Stimulated activated CD4-positive, alpha-beta T cell treated with anti-CD3 and anti-CD28 coated beads, TNF-alpha, amount 100 ng/mL, for 24 hours (primary cell): Measurements from ENCODE around the gene VSTM4.

Source experiments
- DNase-seq, 3 experiments: peaks; one replicate each; pipeline ENCODE4 v3.0.0-alpha.2; 2020; ENCODE audit warnings: low read depth in 3 of 3

The VSTM4 gene

DNA sequence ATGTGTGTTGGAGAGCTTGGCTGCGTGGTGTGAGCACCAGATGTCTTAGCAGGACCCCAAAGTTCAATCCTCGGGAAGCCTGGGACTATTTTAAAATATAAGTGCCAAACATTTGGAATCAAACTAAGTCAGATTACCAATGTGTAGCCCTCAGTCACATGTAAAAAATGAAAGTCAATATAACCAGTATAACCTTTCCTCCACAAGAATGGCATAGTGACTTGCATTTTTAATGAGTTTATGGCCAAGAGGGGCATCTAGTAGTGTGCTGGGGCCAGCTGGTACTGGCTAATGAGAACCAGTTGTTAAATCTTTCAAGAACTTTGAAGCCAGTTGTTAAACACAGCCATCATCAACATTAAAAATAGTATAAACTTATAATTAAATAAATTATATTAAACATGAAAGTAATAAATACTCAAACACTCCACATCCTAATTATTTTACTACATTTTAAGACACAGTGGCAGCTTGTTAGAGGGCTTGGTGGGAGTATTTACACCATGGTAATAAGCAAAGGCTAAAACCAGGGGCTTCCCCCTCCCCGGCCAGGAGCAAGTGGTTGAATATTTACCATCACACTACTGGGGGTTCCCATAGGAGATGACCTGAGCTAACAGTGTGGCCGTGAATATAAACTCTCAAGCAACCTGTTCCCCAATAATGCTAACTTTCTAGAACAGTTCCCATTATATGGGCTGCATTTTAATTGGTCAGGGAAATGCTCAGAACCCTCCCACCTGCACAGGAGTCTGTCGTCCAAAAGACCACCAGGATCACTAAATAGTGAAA lies 26.4 kb upstream of the VSTM4 start:
- no peak for DNase-seq

DNA sequence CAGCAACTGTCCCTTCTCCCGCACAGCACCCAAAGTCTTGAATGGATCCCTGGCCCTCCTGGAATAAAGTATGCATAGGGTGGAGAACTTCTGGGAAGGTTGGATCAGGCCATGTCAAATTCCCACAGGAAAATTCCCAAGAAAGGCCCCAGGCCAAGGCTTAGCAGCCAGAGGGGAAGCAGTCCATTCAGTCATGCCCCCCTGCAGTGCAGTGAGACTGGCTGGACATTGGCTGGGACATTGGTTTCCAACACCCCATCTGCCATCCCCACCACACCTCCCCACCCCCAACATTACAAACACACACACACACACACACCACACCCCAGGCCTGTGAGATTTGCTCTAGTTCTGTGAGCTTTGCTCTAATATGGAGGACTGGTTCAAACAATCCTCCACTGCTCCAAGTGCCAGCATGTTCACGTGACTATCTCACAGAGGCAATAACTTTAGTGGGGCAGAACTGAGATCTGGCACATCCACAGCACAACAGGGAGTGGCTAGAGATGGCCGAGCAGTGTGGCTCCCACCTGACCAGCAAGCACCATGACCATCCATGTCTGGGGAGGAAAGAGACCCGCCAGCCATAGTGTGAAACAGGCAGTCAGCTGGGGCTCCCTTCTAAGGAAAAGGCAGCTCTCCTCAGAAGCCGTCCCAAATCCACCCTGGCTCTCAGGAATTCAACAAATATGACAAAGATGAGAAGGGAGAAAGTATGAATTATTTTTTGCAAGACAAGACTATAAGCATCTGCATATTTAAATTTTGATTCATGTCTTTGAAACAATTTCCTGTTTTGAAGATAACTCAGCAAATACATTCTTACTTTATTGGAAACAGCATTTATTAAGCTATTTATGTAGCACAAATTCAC lies 25.2 kb upstream of the VSTM4 start:
- no peak for DNase-seq

DNA sequence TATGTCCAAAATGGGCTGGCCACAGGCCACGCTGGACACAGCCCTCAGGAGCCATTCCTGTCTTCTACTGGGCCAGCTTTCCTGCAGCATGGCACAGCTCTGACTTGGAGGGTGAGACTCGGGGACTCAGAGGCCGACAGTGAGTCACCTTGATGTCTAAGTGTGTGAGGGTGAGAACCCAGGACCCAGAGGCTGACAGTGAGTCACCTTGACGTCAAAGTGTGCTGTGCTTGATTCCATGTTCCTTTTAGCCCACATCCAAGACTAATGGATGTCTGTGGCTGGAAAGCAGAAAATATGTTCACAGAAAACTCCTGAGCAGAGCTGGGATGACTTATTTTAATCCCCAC lies 24.5 kb upstream of the VSTM4 start:
- DNase-seq, result no peak

DNA sequence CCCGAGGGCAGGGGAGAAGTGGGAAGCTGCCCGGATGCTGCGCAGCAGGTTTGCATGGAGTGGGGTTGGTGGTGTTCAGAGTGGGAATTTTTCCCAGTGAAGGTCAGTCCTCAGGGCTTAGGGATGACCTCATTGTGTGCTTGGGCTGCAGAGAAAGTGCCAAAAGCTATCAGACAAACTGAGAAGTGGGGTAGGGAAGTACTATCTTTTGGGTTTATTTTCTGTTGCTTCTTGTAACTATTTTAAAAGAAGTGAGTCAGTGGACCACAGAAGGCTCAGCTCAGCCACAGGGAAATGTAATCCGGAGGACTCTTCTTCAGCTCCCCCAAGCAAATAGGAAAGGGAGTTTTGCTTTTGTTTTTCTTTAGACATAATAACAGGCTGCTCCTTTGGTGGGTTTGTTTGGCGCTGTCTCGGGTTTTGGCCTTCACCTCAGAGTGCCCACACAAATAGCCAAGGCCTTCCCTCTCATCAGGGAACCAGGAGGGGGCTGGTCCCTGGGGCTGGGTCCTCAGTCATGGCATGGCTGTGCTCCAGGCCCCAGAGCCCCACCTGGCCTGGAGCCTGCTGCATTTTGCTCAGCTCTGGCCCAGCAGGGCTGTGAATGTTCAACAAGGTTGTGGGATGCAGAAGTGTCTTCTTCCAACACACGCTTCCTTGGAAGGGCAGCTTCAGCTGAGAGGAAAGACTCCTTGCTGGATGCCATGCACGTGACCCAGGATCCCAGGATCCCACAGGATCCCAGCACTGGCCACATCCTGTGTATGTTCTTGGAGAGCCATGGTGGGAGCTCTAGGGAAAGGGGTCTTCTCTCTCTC lies 23.9 kb upstream of the VSTM4 start:
- DNase-seq, result no peak

DNA sequence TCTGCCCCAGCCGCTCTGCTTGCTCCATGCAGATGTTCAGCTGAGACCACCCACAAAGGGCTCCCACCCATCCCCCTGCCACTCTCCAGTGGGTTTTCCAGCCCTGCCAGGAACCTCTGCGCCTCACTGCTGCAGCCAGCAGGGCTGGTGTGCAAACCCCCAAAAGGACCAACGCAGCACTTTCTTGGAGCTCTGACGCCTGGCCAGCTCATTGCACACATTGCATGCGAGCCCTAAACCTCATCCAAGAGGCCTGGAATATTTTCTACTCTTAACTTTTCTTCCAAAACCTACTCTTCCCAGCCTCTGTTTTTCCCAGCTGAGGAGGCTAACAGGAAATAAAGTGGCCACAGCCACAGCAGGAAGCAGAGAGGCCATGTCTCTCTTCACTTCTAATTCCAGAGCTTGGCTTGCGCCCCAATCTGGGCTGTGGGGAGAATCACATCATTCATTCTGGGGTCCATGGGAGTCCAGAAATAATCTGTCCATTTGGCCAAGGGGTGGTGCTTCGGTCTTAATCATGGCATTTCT lies 23.1 kb upstream of the VSTM4 start:
- DNase-seq, result no peak

DNA sequence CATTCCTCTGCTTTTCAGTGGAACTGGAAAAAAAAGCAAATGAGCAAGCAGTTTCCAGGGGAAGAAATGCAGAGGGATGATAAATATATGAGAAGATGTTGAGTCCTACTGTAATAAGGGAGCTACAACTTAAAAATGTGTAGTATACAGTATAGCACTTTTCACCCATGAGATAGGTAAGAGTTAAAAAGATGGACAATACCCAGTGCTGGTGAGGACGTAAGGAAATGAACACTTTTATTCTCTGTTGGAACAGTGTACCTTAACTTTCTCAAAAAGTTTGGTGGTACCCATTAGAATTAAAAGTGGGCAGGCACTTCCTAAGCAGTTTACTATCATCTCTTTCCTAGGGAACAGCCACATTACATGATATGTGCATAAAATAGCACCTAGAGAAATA lies 21.2 kb upstream of the VSTM4 start:
- DNase-seq, result no peak

DNA sequence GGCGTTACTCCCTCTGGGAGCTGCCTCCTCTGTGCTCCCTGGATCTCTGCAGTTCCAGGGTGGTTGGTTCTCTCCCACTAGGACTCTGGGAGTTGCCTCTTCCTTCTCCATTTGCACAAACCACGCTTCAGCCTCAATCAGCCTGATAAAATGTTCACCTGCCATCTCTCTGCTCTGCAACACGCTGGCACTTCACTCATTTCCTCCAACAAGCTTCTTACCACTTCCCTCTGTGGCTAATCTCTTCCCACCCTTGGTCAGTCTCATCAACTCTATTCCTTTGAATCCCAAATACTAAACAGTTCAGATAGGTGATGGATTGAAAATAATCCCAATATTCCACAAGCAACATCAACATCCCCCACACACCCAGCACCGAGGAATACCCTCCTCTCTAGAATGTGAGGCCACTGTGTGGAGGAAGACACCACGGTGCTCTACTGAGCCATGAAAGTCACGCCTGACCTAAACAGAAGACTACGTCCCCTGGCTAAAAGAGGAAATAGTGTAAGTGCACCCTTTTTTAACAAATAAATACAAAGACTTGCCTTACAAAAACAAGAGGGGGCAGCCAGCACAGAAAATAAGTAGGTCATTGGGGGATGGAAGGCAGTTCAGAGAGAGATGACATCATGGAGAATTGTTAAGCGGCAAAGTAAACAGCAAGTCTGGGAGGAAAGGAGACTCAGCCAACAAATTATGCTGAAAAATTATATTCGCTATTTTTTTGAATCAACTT lies 20.4 kb upstream of the VSTM4 start:
- DNase-seq, result no peak

DNA sequence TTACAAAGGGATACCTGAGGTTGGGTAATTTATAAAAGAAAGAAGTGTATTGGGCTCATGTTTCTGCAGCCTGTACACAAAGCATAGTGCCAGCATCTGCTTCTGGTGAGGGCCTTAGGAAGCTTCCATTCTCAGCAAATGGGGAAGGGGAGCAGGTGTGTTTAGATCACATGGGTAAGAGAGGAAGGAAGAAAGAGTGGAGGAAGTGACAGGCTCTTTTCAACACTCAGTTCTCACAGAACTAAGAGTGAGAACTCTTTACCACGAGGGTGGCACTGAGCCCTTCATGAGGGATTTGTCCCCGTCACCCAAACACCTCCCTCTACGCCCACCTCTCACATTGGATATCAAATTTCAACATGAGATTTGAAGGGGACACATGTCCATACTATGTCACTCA lies 19.0 kb upstream of the VSTM4 start:
- no peak for DNase-seq

DNA sequence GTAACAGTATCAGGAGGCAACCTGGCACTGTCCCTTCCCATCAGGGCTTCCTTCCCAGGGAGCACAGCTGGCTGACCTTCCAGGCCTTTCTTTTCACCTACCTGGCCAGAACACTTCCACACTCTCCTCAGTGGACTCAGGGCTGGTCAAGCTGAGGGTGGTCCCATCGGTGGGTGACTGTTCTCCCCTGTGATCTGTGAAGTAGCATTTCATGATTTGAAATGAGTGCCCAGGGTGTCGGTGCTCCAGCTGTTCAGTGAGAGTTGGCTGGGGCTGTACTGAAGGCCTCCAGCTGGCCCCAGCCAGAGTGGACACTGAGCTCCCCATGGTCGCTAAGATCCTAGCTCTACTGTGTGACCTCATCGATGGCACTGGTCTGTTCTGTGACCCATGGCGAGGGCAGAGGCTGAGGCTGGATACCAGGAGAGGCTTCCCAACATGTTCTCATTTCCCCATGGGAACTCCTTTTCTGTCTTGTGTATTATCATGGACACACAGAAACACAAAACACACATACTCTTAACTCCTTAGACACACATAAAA lies 18.5 kb upstream of the VSTM4 start, which contains the start of gene FAM170B:
TSS of gene FAM170B (minus strand) at position 316 of the 543 bp plus-strand sequence. CDS start at position 213, 103 bp downstream.
- DNase-seq, result no peak

DNA sequence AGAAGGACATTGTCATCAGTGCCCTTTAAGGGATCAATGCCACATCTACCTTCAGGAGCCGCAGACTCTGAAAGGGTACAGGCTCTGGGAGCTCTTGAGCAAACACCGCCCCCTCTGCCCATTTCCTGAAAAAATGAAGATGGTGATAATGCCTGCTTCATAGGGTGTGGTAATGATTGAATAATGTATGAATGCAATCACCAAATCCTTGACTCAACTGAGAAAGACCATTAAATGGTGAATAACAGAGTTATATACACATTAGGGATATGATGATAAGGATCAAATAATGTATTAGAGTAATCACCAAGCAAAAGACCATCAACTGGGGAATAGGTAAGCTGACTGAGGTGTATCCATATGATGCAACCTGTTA lies 17.0 kb upstream of the VSTM4 start:
- no peak for DNase-seq

DNA sequence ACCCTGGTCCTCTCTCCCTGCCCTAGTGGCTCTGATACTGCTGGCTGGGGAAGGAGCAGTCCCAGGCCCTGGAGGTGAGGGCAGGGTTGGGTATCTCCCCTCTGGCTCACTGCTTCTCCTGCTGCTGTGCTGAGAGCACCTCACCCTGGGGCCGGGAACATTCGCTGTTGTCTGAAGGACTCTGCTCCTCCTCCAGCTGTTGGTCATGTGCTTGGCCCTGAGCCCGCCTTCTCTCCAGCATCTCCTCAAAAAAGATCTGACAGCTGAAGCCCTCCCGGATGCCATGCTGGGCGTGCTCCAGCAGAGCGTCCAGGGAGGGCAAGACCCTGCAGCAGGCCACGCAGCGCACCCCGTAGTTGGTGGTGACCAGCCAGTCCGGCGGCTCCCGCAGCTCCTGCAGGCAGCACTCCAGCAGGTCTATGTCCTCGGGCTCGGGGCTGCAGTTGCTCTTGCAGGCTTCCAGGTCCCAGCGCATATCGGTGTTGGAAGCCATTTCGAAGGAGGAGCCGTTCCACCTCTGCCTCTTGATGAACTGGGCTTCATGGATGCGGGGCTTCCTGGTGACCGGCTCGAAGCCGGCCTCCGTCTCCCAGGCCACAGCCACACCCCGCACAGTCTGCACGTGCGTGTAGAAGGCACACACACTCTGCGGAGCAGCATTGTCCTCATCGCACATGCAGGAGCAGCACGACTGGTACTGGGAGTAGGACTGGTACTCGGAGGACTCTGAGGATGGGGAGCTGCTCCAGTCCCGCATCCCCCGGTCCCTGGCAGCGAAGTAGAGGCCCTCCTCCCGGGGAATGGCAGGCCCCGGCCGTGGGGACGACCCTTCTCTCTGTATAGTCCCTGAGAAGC lies 16.4 kb upstream of the VSTM4 start:
- DNase-seq, result no peak

DNA sequence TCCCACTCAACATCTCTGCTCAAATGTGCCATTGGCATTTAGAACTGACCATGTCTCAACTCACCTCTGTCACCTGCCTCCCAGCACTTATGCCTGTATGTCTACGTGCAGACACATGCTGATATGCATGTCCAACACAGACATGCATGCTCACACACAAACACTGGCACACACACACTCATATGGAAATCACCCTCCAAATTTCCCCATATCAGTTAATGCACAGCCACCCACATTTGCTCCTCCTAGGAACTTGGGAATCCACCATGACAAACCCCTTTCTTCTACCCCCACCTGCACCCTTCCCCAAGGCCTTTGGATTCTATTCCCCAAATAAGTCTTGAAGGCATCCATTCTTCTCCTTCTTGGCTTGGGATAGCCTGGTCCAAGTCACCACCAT lies 14.1 kb upstream of the VSTM4 start:
- no peak for DNase-seq

DNA sequence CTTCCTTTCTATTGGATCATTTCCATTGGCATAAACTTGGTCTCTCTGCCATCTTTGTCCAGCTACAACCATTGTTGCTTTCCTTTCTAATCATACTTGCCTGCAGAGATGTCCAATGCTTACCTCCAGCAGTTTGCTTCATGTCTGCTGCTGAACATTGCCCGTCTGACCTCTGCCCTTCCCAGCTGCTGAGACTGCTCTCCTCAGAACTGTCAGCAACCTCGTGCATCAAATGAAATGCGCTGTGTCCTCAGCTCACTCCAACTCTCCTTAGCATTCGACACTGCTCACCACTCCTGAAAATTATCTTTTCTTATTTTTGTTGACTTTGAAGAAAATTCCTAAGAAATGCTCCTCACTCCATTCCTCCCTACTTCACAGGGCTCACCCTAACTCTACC lies 13.5 kb upstream of the VSTM4 start:
- no peak for DNase-seq

DNA sequence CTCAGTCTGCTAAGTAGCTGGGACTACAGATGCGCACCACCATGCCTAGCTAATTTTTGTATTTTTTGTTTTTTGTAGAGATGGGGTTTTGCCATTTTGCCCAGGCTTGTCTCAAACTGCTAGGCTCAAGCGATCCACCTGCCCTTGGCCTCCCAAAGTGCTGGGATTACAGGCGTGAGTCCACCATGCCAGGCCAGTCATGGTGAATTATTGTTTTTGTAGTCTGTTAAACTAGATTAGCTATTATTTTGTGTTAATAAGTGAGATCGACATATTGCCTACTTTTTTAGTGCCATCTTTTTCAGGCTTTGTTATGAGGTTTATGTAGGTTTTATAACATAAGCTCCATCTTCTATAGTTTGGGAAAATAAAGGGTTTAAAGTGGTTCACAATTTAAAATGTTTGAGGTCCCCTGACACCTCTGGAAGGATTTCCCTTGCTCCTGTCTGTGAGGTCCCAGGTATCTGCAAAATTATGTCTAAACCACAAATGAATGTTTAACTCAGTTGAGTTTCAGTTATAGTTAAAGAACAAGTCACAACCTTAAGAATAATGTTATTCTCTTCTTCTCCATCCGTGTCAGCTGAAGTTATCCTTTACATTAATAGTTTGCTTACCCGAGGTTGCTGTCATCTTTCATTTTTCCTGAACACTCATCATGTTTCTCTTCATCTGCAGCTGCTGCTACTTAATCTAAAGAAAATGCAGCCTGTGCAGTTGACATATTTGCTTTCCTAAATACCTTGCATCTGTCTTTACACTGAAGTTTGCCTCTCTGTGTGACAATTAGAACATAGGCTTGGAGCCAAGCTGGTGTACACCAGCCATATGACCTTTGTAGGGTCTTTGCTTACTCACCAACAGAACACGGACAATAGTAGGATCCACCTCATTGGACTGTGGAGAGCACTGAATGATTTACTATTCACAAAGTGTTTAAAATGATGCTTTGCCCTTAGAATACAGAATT lies 8.9 kb upstream of the VSTM4 start:
- DNase-seq, result no peak

DNA sequence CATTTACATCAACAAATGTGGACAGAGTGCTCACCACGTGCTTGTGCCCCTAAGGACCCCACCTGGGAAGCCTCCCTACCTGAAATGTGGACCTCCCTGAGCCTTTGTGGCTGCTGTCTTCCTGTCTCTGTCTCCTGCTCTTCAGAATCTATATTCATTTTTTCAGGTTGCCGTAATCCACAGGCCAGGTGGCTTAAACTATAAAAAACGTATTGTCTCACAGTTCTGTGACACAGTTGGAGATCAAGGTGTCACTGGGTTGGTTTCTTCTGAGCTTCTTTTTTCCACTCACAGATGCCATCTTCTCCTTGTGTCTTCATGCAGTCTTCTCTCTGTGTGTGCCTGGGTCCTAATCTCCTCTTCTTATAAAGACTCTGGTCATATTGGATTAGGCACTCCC lies 5.6 kb upstream of the VSTM4 start:
- DNase-seq, result no peak

DNA sequence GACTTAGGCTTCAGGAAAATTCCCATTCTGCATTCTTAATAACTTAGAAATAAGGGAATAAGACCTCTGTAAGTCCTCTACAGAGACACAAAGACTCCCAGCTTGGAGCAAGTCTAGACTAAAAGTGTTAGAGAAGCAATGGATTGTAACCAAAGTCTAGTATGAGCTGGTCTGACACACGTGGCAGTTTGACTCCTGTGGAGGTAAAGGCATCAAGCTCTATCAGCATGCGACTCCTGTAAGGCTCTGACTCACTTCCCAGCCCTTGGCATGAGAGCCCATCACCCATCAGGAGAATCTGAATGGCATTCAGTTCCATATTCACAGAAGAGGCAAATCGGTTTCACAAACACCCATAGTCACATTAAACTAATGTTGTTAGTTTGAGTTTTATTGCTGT lies 4.4 kb upstream of the VSTM4 start:
- DNase-seq, result no peak

DNA sequence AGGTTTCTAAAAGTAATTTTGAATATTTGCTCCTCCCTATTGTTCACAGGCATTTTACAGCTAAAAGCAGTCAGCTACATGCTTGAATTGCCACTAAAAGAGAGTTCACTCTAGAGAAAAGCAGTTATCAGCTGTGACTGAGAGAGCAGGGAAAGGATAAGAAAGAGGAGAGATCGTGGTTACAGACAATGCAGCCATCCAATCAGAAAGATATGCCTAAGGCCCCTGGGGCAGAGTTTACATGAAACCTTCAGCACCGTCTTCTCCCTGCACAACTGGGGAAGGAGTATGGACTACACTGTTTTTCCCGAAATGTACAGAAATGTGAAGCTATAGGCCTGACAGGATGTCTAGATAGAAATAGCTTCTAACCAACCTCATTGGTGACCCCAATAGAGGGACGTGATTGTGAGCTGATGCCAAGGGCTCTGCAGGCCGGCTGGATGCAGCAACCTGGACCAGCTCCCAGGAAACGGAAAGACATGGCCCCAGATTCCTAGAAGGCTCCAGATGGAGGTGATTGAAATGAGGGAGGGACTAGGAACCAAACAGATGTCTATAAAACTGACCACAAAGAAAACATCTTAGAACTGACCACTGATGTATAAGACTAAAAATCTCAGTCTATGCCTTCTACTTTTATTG lies 3.2 kb upstream of the VSTM4 start:
- DNase-seq, result no peak

DNA sequence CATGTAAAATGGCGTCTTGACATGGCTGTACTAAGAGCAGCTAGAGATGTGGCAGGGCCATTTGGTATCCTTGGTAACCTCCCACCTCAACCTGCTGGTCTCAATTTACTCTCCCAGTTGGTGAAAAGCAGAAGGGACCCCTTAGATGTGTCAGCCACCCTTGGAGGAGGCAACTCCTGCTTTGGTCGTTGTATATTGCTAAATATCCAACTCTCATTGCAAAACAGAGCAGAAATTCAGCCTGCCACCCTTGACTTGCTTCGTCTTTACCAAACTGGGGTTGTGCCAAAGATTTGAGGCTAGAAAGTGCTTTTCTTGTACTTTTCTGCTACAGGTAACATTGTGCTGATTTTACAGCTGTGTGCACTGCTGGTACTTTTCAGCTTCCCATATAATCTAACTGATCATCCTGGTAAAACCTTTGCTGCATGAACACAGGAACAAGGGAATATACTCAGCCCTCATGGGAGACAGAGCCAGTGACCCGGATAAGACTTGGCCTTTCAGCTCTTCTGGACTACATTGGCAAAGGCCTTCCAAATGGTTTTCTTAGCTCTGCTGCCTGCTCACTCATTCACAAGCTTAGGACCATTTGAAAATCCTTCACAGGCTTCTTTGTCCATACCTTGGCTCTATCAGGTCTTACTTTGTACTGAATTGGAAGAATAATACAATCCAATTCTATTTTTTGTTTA lies 2.2 kb upstream of the VSTM4 start:
- DNase-seq, result no peak
